Left lung (tissue), 10 donors: Measurements from ENCODE around the gene CNOT8. TPM values are rescaled to one million over a fixed set of nuclear protein-coding genes. Genes with fewer than 3 reads are reported as not detected.

Source experiments
- ATAC-seq: fragments of 200-7000 bp; cut with Tn5 transposase; one replicate; pipeline ENCODE4 v1.9.1; 2020; ENCODE audit warnings: moderate library complexity
- DNase-seq, 4 donors: peaks; one replicate each; pipeline ENCODE4 v3.0.0-alpha.2; 2013 to 2020
- H3K27ac ChIP-seq, 2 donors: fragments of 200-600 bp; sonication (generic) in 1 of 2; one replicate each; pipeline versions ENCODE4 v1.5.0 to v1.8.0; 2020 to 2021
- H3K27me3 ChIP-seq, 2 donors: fragments of 200-600 bp; sonication (generic) in 1 of 2; one replicate each; pipeline versions ENCODE4 v1.5.0 to v1.8.0; 2020 to 2021
- H3K36me3 ChIP-seq, 2 donors: fragments of 200-600 bp; sonication (generic) in 1 of 2; one replicate each; pipeline versions ENCODE4 v1.5.0 to v1.8.0; 2020 to 2021
- H3K4me1 ChIP-seq, 2 donors: fragments of 200-600 bp; one replicate each; pipeline ENCODE4 v1.8.0; 2021
- H3K4me3 ChIP-seq, 2 donors: fragments of 200-600 bp; sonication (generic) in 1 of 2; one replicate each; pipeline versions ENCODE4 v1.5.0 to v1.8.0; 2020 to 2021; ENCODE audit warnings: mild to moderate bottlenecking in 1 of 2
- H3K9me3 ChIP-seq, 2 donors: fragments of 200-600 bp; sonication (generic) in 1 of 2; one replicate each; pipeline versions ENCODE4 v1.5.0 to v1.8.0; 2020 to 2021
- CTCF ChIP-seq, 2 donors: fragments of 200-600 bp; sonication (generic) in 1 of 2; IDR thresholded peaks; one replicate each; pipeline versions ENCODE4 v1.5.0 to v1.8.0; 2021; ENCODE audit warnings: antibody characterized with exemption in 2 of 2
- intact Hi-C, 2 donors: fragments of 100-400 bp; cut with DNase I; formaldehyde crosslinking; loops; one replicate each; pipeline versions ENCODE4 v1.11.2 to v1.14.2; 2022
- polyA plus RNA-seq, 6 donors: library from polyadenylated mRNA; unstranded; fragments of 120-200 nt; gene quantifications; one replicate each; pipeline ENCODE4 v1.2.1, GENCODE V29; 2013; ENCODE audit not compliant: insufficient read length in 6 of 6
- total RNA-seq, 2 donors: library from RNA; stranded (reverse); fragmentation: NEBNext Ultra II Directional; extraction: Animal tissue kit (Norgen Biotek cat#: 25700); gene quantifications; one replicate each; pipeline ENCODE4 v1.2.1, GENCODE V29; 2021
- donor health status: DM: no; HTN: yes; CAD: no.
- donor health status: DM: no; HTN: no; CAD: no.

The CNOT8 gene
- total and polyA plus RNA-seq, 8 donors = 65.8 to 95.4 (median 85.4) TPM

- Histone ChIP-seq H3K27me3 (no peaks in the 10 kb centered on the region), H3K4me3 (no peak overlapping the region), H3K27ac (peak overlapping the region; percentile 35 to 70), H3K4me1 (peaks cover 4% of the 10 kb centered on the region in 2 donors), H3K36me3 (peaks cover 5 to 99% of the 10 kb centered on the region in 2 donors), H3K9me3 (peaks cover 3 to 11% of the 10 kb centered on the region in 2 donors)
- intact Hi-C loops = no loop called here
- no peak for TF ChIP-seq CTCF (IDR thresholded peaks at IDR 0.05)
- DNase-seq = no peak
- peak; percentile 34 for ATAC-seq
These were observed 15.4 kb downstream of the CNOT8 start for GRCh38 chr5:154873791-154874331.

DNA sequence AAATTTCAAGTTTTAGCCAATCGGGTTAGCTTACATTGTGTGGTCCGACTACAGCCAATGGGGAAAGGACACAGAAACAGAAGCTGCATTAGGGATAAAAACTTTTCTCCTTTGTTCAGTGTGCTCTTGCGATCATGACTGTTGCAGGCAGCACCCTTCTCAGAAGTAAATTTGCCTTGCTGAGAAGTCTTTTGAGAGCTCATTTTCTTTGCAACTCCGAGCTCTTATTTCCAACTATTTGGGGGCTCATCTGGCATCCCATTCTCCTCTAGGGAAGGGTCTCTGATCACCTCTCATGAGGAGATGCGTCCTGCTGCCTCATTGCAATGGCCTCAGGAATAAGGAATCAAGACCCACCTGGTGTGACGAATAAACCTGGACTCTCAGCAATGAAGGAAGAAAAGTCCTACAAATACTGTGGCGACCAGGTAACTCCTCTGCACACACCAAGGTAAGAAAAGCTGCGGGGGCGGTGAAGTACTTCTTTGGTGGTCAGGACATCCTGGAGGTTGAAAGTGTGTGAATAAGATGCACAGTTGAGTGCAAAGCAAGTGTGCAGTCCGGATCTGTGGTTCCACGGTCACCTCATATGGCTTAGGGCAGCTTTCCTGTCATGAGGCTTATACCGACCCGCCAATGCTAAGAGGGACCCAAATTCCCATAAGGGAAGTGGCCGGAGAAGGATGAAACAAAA, 20.4 kb downstream of the CNOT8 start:
- no peak for TF ChIP-seq CTCF (IDR thresholded peaks at IDR 0.05)
- H3K4me3 ChIP-seq = no peak overlapping the region

DNA sequence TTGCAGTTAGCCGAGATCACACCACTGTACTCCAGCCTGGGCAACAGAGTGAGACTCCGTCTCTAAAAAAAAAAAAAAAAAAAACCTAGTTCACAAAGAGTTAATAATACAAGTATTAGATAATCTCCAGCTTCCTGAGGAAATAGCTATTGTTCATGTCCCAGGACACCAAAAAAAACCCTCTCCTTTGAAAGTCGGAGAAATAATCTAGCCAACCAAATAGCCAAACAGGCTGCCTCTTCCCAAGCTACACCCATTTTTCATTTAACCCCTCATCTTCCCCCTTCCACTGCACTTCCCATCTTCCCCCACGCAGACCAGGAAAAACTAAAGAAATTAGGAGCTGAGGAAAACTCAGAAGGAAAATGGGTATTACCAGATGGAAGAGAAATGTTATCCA, 23.6 kb downstream of the CNOT8 start:
- peak overlapping the region in 1 of 2 donors; percentile 63 for H3K27ac ChIP-seq
- no peak for TF ChIP-seq CTCF (IDR thresholded peaks at IDR 0.05)
- no peak for DNase-seq
- H3K27me3 ChIP-seq = no peaks in the 10 kb centered on the region
- peaks cover 0 to 53% of the 10 kb centered on the region in 2 donors for H3K36me3 ChIP-seq
- H3K9me3 ChIP-seq = peaks cover 5 to 49% of the 10 kb centered on the region in 2 donors
- H3K4me3 ChIP-seq = no peak overlapping the region
- intact Hi-C loops = no loop called here
- no peaks in the 10 kb centered on the region for H3K4me1 ChIP-seq
- ATAC-seq = no peak

More for the DNA sequence above, 20.4 kb downstream of the CNOT8 start:
- no peak for DNase-seq
- no peak overlapping the region for H3K27ac ChIP-seq
- peaks cover 5 to 59% of the 10 kb centered on the region in 2 donors for H3K36me3 ChIP-seq
- ATAC-seq = no peak
- H3K9me3 ChIP-seq = peaks cover 5 to 21% of the 10 kb centered on the region in 2 donors
- intact Hi-C loops = no loop called here
- no peaks in the 10 kb centered on the region for H3K4me1 ChIP-seq
- no peaks in the 10 kb centered on the region for H3K27me3 ChIP-seq

- Histone ChIP-seq H3K36me3 (peaks cover 0 to 53% of the 10 kb centered on the region in 2 donors), H3K9me3 (peaks cover 0 to 38% of the 10 kb centered on the region in 2 donors), H3K27ac (no peak overlapping the region), H3K4me3 (no peak overlapping the region), H3K4me1 (no peaks in the 10 kb centered on the region), H3K27me3 (no peaks in the 10 kb centered on the region)
- no peak for ATAC-seq
- intact Hi-C loops = no loop called here
- no peak for TF ChIP-seq CTCF (IDR thresholded peaks at IDR 0.05)
- no peak for DNase-seq
These were observed 26.0 kb downstream of the CNOT8 start for GRCh38 chr5:154884424-154884823.

DNA sequence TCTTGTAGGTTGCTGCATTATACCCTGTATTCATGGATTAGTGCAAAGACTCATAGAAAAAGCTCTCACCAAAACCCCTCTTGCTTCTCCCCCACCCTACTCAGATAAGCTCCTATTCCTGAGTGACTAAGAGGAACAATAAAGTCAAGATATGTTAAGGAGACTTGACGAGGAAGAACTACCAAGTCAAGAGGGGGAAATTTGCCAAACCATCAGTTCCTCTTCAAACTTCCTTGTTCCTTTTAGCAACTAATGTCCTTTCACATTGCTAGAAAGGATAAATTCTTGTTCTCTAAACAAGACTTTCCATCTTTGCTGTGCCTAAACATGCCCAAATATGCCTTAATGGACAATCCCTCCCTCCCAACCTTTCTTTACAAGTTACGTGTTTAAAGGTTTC, 27.0 kb downstream of the CNOT8 start:
- intact Hi-C loops = no loop called here
- H3K27ac ChIP-seq = no peak overlapping the region
- no peaks in the 10 kb centered on the region for H3K27me3 ChIP-seq
- DNase-seq (no peak), ATAC-seq (peak; percentile 31)
- TF ChIP-seq CTCF (IDR thresholded peaks at IDR 0.05) = no peak
- H3K4me1 ChIP-seq = no peaks in the 10 kb centered on the region
- H3K36me3 ChIP-seq = peaks cover 0 to 61% of the 10 kb centered on the region in 2 donors
- peaks cover 0 to 33% of the 10 kb centered on the region in 2 donors for H3K9me3 ChIP-seq
- H3K4me3 ChIP-seq = no peak overlapping the region
